Measurements from ENCODE around the gene GMNN. TPM values are rescaled to one million over a fixed set of nuclear protein-coding genes. Genes with fewer than 3 reads are reported as not detected.

GMNN gene
- total RNA-seq, 2 donors from 2014 or later = 83.8 to 95.8 TPM

GRCh38 chr6:24818346-24818745, 43.6 kb downstream of the GMNN start:
- H3K27me3 ChIP-seq = no peaks in the 10 kb centered on the region
- no peak overlapping the region for H3K27ac ChIP-seq
- no peak for TF ChIP-seq CTCF (IDR thresholded peaks at IDR 0.05)
- intact Hi-C loops (cut with DNase I) = no loop called here
- H3K4me3 ChIP-seq = no peak overlapping the region
- H3K9me3 ChIP-seq = no peaks in the 10 kb centered on the region
- H3K36me3 ChIP-seq = no peaks in the 10 kb centered on the region
- no peak for DNase-seq
- no peak overlapping the region for H3K9ac ChIP-seq (ENCODE audit: low read depth in 2 of 2, low read length in 2 of 2)
- no peaks in the 10 kb centered on the region for H3K4me1 ChIP-seq

GRCh38 chr6:24821860-24822444, 47.2 kb downstream of the GMNN start:
- H3K9me3 ChIP-seq = no peaks in the 10 kb centered on the region
- no peak for TF ChIP-seq CTCF (IDR thresholded peaks at IDR 0.05)

GRCh38 chr6:24822696-24823095, 48.0 kb downstream of the GMNN start:
- TF ChIP-seq CTCF (IDR thresholded peaks at IDR 0.05) = no peak
- Histone ChIP-seq H3K36me3 (no peaks in the 10 kb centered on the region), H3K27me3 (no peaks in the 10 kb centered on the region), H3K9ac (ENCODE audit: low read depth in 2 of 2, low read length in 2 of 2) (no peak overlapping the region), H3K9me3 (no peaks in the 10 kb centered on the region), H3K27ac (no peak overlapping the region), H3K4me1 (no peaks in the 10 kb centered on the region), H3K4me3 (no peak overlapping the region)
- no peak for DNase-seq
- intact Hi-C loops (cut with DNase I) = no loop called here

More at GRCh38 chr6:24821860-24822444, 47.2 kb downstream of the GMNN start:
- Histone ChIP-seq H3K36me3 (no peaks in the 10 kb centered on the region), H3K4me1 (no peaks in the 10 kb centered on the region), H3K4me3 (no peak overlapping the region), H3K27ac (no peak overlapping the region), H3K9ac (ENCODE audit: low read depth in 2 of 2, low read length in 2 of 2) (no peak overlapping the region), H3K27me3 (no peaks in the 10 kb centered on the region)
- intact Hi-C loops (cut with DNase I) = no loop called here
- no peak for DNase-seq

- no peak overlapping the region for H3K27ac ChIP-seq
- DNase-seq = no peak
- no peaks in the 10 kb centered on the region for H3K36me3 ChIP-seq
- no peak for TF ChIP-seq CTCF (IDR thresholded peaks at IDR 0.05)
- intact Hi-C loops (cut with DNase I) = no loop called here
- H3K9me3 ChIP-seq = no peaks in the 10 kb centered on the region
- no peaks in the 10 kb centered on the region for H3K4me1 ChIP-seq
- H3K4me3 ChIP-seq = no peak overlapping the region
- no peak overlapping the region for H3K9ac ChIP-seq (ENCODE audit: low read depth in 2 of 2, low read length in 2 of 2)
- H3K27me3 ChIP-seq = no peaks in the 10 kb centered on the region
Observed at GRCh38 chr6:24823185-24823584, 48.4 kb downstream of the GMNN start.

- TF ChIP-seq CTCF (IDR thresholded peaks at IDR 0.05) = no peak
- Histone ChIP-seq H3K4me1 (no peaks in the 10 kb centered on the region), H3K9me3 (no peaks in the 10 kb centered on the region), H3K36me3 (no peaks in the 10 kb centered on the region), H3K4me3 (no peak overlapping the region), H3K27ac (no peak overlapping the region), H3K27me3 (no peaks in the 10 kb centered on the region), H3K9ac (ENCODE audit: low read depth in 2 of 2, low read length in 2 of 2) (no peak overlapping the region)
- intact Hi-C loops (cut with DNase I) = no loop called here
- DNase-seq = no peak
Observed at GRCh38 chr6:24824142-24824938, 49.6 kb downstream of the GMNN start.
